Effector memory CD4-positive, alpha-beta T cell (primary cell): ENCODE measurements around the gene SLK.

Experiments used
- DNase-seq, 3 donors: peaks; one replicate each; pipeline ENCODE4 v3.0.0-alpha.2; 2020
- H3K27ac ChIP-seq: 2 replicates; pipeline ENCODE4 v1.7.0; 2013; ENCODE audit warnings: mild to moderate bottlenecking, low read length, moderate library complexity; ENCODE audit not compliant: insufficient read depth, poor library complexity, severe bottlenecking
- H3K27me3 ChIP-seq: replicated peaks from 2 replicates; pipeline ENCODE4 v1.7.0; 2013; ENCODE audit warnings: mild to moderate bottlenecking, low read length; ENCODE audit not compliant: insufficient read depth, control insufficient read depth, poor library complexity, severe bottlenecking
- H3K36me3 ChIP-seq: 2 replicates; pipeline ENCODE4 v1.7.0; 2013; ENCODE audit warnings: mild to moderate bottlenecking, low read length, moderate library complexity; ENCODE audit not compliant: control insufficient read depth, insufficient read depth
- H3K4me1 ChIP-seq: 2 replicates; pipeline ENCODE4 v1.7.0; 2013; ENCODE audit warnings: low read length, mild to moderate bottlenecking; ENCODE audit not compliant: control insufficient read depth, insufficient read depth, poor library complexity, severe bottlenecking
- H3K4me3 ChIP-seq: 2 replicates; pipeline ENCODE4 v1.7.0; 2013; ENCODE audit warnings: low read length, low read depth, mild to moderate bottlenecking; ENCODE audit not compliant: insufficient read depth, poor library complexity, severe bottlenecking
- H3K9me3 ChIP-seq: 2 replicates; pipeline ENCODE4 v1.7.0; 2013; ENCODE audit warnings: mild to moderate bottlenecking, low read length, moderate library complexity; ENCODE audit not compliant: control insufficient read depth

The SLK gene

GRCh38 chr10:104005172-104005863, 38.4 kb downstream of the SLK start:
- no peak for DNase-seq
- Histone ChIP-seq H3K36me3 (peaks cover 29% of the 10 kb centered on the region), H3K27me3 (no peaks in the 10 kb centered on the region), H3K9me3 (no peaks in the 10 kb centered on the region), H3K4me1 (no peaks in the 10 kb centered on the region), H3K4me3 (no peak overlapping the region), H3K27ac (no peak overlapping the region)

- no peaks in the 10 kb centered on the region for H3K4me1 ChIP-seq
- H3K36me3 ChIP-seq = peaks cover 15% of the 10 kb centered on the region
- no peaks in the 10 kb centered on the region for H3K9me3 ChIP-seq
- DNase-seq = no peak
- no peak overlapping the region for H3K27ac ChIP-seq
- H3K4me3 ChIP-seq = no peak overlapping the region
- no peaks in the 10 kb centered on the region for H3K27me3 ChIP-seq
Measured at GRCh38 chr10:104011904-104012303, 45.0 kb downstream of the SLK start.

GRCh38 chr10:104013489-104013888, 46.5 kb downstream of the SLK start:
- no peak overlapping the region for H3K27ac ChIP-seq
- peaks cover 11% of the 10 kb centered on the region for H3K36me3 ChIP-seq
- no peaks in the 10 kb centered on the region for H3K9me3 ChIP-seq
- H3K4me1 ChIP-seq = no peaks in the 10 kb centered on the region
- no peak for DNase-seq
- H3K27me3 ChIP-seq = no peaks in the 10 kb centered on the region
- no peak overlapping the region for H3K4me3 ChIP-seq

GRCh38 chr10:104014176-104014575, 47.2 kb downstream of the SLK start:
- Histone ChIP-seq H3K27ac (no peak overlapping the region), H3K27me3 (no peaks in the 10 kb centered on the region), H3K36me3 (peaks cover 15% of the 10 kb centered on the region), H3K9me3 (no peaks in the 10 kb centered on the region), H3K4me3 (no peak overlapping the region), H3K4me1 (no peaks in the 10 kb centered on the region)
- DNase-seq = no peak

- Histone ChIP-seq H3K36me3 (peaks cover 40% of the 10 kb centered on the region), H3K4me3 (no peak overlapping the region), H3K27ac (no peak overlapping the region), H3K9me3 (no peaks in the 10 kb centered on the region), H3K27me3 (no peaks in the 10 kb centered on the region), H3K4me1 (no peaks in the 10 kb centered on the region)
- DNase-seq = no peak
Measured at GRCh38 chr10:104016661-104017060, 49.7 kb downstream of the SLK start.

GRCh38 chr10:104018471-104018870, 51.5 kb downstream of the SLK start:
- DNase-seq = no peak
- no peak overlapping the region for H3K4me3 ChIP-seq
- peaks cover 54% of the 10 kb centered on the region for H3K36me3 ChIP-seq
- no peaks in the 10 kb centered on the region for H3K9me3 ChIP-seq
- no peaks in the 10 kb centered on the region for H3K4me1 ChIP-seq
- no peaks in the 10 kb centered on the region for H3K27me3 ChIP-seq
- no peak overlapping the region for H3K27ac ChIP-seq

- Histone ChIP-seq H3K36me3 (peaks cover 70% of the 10 kb centered on the region), H3K27me3 (no peaks in the 10 kb centered on the region), H3K27ac (no peak overlapping the region), H3K4me1 (no peaks in the 10 kb centered on the region), H3K9me3 (no peaks in the 10 kb centered on the region), H3K4me3 (no peak overlapping the region)
- DNase-seq = no peak
Measured at GRCh38 chr10:104020020-104020419, 53.1 kb downstream of the SLK start.

GRCh38 chr10:104021246-104021645, 54.3 kb downstream of the SLK start:
- Histone ChIP-seq H3K4me1 (no peaks in the 10 kb centered on the region), H3K4me3 (no peak overlapping the region), H3K9me3 (no peaks in the 10 kb centered on the region), H3K27me3 (no peaks in the 10 kb centered on the region), H3K27ac (no peak overlapping the region), H3K36me3 (peaks cover 77% of the 10 kb centered on the region)
- DNase-seq = no peak

GRCh38 chr10:104022026-104022425, 55.1 kb downstream of the SLK start:
- Histone ChIP-seq H3K27me3 (no peaks in the 10 kb centered on the region), H3K36me3 (peaks cover 77% of the 10 kb centered on the region), H3K27ac (no peak overlapping the region), H3K4me3 (no peak overlapping the region), H3K4me1 (no peaks in the 10 kb centered on the region), H3K9me3 (no peaks in the 10 kb centered on the region)
- DNase-seq = no peak

- Histone ChIP-seq H3K27me3 (no peaks in the 10 kb centered on the region), H3K36me3 (peaks cover 52% of the 10 kb centered on the region), H3K4me1 (no peaks in the 10 kb centered on the region), H3K27ac (no peak overlapping the region), H3K4me3 (no peak overlapping the region), H3K9me3 (no peaks in the 10 kb centered on the region)
- DNase-seq = no peak
Measured at GRCh38 chr10:104025524-104025923, 58.6 kb downstream of the SLK start.
